Esophagus muscularis mucosa (tissue), 4 donors: Measurements from ENCODE around the gene CYFIP2. TPM values are rescaled to one million over a fixed set of nuclear protein-coding genes. Genes with fewer than 3 reads are reported as not detected.
A peak's percentile ranks its signal among the peaks of the same experiment; 100 is the strongest.

Experiments
- DNase-seq: peaks from one replicate; pipeline ENCODE4 v3.0.0-alpha.2; 2017; ENCODE audit errors: extremely low spot score
- H3K27ac ChIP-seq, 4 donors: fragments of 200-600 bp; sonication (generic); replicated peaks in 1 of 4; 1 replicate in 3 of 4; 2 replicates in 1 of 4; pipeline ENCODE4 v1.5.1; 2016 to 2019; ENCODE audit warnings: mild to moderate bottlenecking in 1 of 4
- H3K27me3 ChIP-seq, 4 donors: fragments of 200-600 bp; sonication (generic); one replicate each; pipeline versions ENCODE4 v1.5.1 to v1.6.0; 2016 to 2019
- H3K36me3 ChIP-seq, 4 donors: fragments of 200-600 bp; sonication (generic); one replicate each; pipeline ENCODE4 v1.5.1; 2016 to 2019
- H3K4me1 ChIP-seq, 4 donors: fragments of 200-600 bp; sonication (generic); one replicate each; pipeline ENCODE4 v1.5.1; 2016 to 2019
- H3K4me3 ChIP-seq, 4 donors: fragments of 200-600 bp; sonication (generic); 1 replicate in 2 of 4; 2 replicates in 2 of 4; pipeline ENCODE4 v1.5.1; 2016 to 2019; ENCODE audit warnings: mild to moderate bottlenecking in 4 of 4, moderate library complexity in 1 of 4
- H3K9me3 ChIP-seq, 4 donors: fragments of 200-600 bp; sonication (generic); 1 replicate in 3 of 4; 2 replicates in 1 of 4; pipeline ENCODE4 v1.5.1; 2016 to 2019
- CTCF ChIP-seq, 3 experiments: fragments of 200-600 bp in 2 of 3; fragments of 450-650 bp in 1 of 3; sonication (generic) in 2 of 3; IDR thresholded peaks; one replicate each; pipeline ENCODE4 v1.5.1; 2017 to 2019; ENCODE audit warnings: antibody characterized with exemption in 3 of 3, mild to moderate bottlenecking in 2 of 3, moderate library complexity in 1 of 3
- EP300 ChIP-seq: sonication (generic); formaldehyde crosslinking; IDR thresholded peaks from one replicate; pipeline ENCODE4 v1.6.1; 2017; ENCODE audit warnings: antibody characterized with exemption
- POLR2A ChIP-seq: fragments of 450-650 bp; IDR thresholded peaks from one replicate; pipeline ENCODE4 v1.6.1; 2017; ENCODE audit warnings: antibody characterized with exemption, moderate library complexity, mild to moderate bottlenecking, low read depth
- POLR2AphosphoS5 ChIP-seq, 2 donors: sonication (generic); formaldehyde crosslinking; IDR thresholded peaks; one replicate each; pipeline ENCODE4 v1.6.1; 2017; ENCODE audit warnings: antibody characterized with exemption in 2 of 2
- WGBS: methylation state at CpG from one replicate; pipeline ENCODE4 v1.1.5; 2018; 5-methylcytosine and 5-hydroxymethylcytosine counted together
- intact Hi-C: fragments of 100-400 bp; cut with DNase I; formaldehyde crosslinking; loops from one replicate; pipeline ENCODE4 v1.15.1; 2023
- total RNA-seq, 4 donors: library from RNA; depleted of rRNA; stranded (reverse); fragments of >200 nt; gene quantifications; one replicate each; pipeline versions ENCODE4 v1.1.0 to v1.2.1, GENCODE V29; 2016

The CYFIP2 gene
- total RNA-seq, 4 donors from 2014 or later = 12.6 to 24.9 (median 14.6) TPM

GRCh38 chr5:157312492-157312891 lies 46.6 kb downstream of the CYFIP2 start:
- TF ChIP-seq EP300 = no peak
- no peak for TF ChIP-seq POLR2AphosphoS5 (IDR thresholded peaks at IDR 0.05)
- peak; percentile 50 to 67 (median 56) for TF ChIP-seq CTCF (IDR thresholded peaks at IDR 0.05)
- no peak for TF ChIP-seq POLR2A
- peaks cover 0 to 23% (median 0%) of the 10 kb centered on the region in 4 donors for H3K36me3 ChIP-seq
- intact Hi-C loops = loop anchor here (2.0 kb wide), 1 partner anchor 60 kb away; no protein-coding TSS in a partner anchor
- H3K4me1 ChIP-seq = no peaks in the 10 kb centered on the region
- no peak overlapping the region for H3K4me3 ChIP-seq
- H3K27ac ChIP-seq = no peak overlapping the region
- H3K9me3 ChIP-seq = no peaks in the 10 kb centered on the region
- H3K27me3 ChIP-seq = no peaks in the 10 kb centered on the region
- no peak for DNase-seq
- WGBS = 28% methylated on average over 6 of the region's 6 CpGs

GRCh38 chr5:157322581-157322980 lies 56.7 kb downstream of the CYFIP2 start:
- H3K27me3 ChIP-seq = no peaks in the 10 kb centered on the region
- H3K36me3 ChIP-seq = peaks cover 0 to 72% (median 16%) of the 10 kb centered on the region in 4 donors
- H3K27ac ChIP-seq = no peak overlapping the region
- H3K4me1 ChIP-seq = no peaks in the 10 kb centered on the region
- no peak for DNase-seq
- H3K9me3 ChIP-seq = no peaks in the 10 kb centered on the region
- intact Hi-C loops = no loop called here
- no peak overlapping the region for H3K4me3 ChIP-seq
- TF ChIP-seq CTCF (IDR thresholded peaks at IDR 0.05) = no peak
- no peak for TF ChIP-seq POLR2A
- 89% methylated on average over 11 of the region's 13 CpGs for WGBS

GRCh38 chr5:157323107-157323706 lies 57.3 kb downstream of the CYFIP2 start:
- H3K9me3 ChIP-seq = no peaks in the 10 kb centered on the region
- TF ChIP-seq EP300 (no peak), POLR2AphosphoS5 (IDR thresholded peaks at IDR 0.05) (no peak), CTCF (IDR thresholded peaks at IDR 0.05) (no peak), POLR2A (no peak)
- H3K36me3 ChIP-seq = peaks cover 0 to 68% (median 16%) of the 10 kb centered on the region in 4 donors
- WGBS = 88% methylated on average over 9 of the region's 10 CpGs
- no peak overlapping the region for H3K4me3 ChIP-seq
- peaks cover 0 to 1% (median 0%) of the 10 kb centered on the region in 4 donors for H3K4me1 ChIP-seq
- intact Hi-C loops = no loop called here
- H3K27ac ChIP-seq = no peak overlapping the region
- no peaks in the 10 kb centered on the region for H3K27me3 ChIP-seq
- no peak for DNase-seq

- TF ChIP-seq CTCF (IDR thresholded peaks at IDR 0.05) (peak in 2 of 3 experiments; percentile 13 to 22), EP300 (no peak)
- H3K4me1 ChIP-seq = peaks cover 0 to 5% (median 4%) of the 10 kb centered on the region in 4 donors
- intact Hi-C loops = no loop called here
- DNase-seq = no peak
- peaks cover 0 to 68% (median 16%) of the 10 kb centered on the region in 4 donors for H3K36me3 ChIP-seq
- H3K4me3 ChIP-seq = no peak overlapping the region
- H3K9me3 ChIP-seq = no peaks in the 10 kb centered on the region
- no peak overlapping the region for H3K27ac ChIP-seq
- 90% methylated on average over 7 of the region's 7 CpGs for WGBS
- no peaks in the 10 kb centered on the region for H3K27me3 ChIP-seq
These were observed 58.3 kb downstream of the CYFIP2 start for GRCh38 chr5:157324237-157324636.
